Ovary (tissue), 3 donors: ENCODE measurements around the gene PLXNB1.

Experiments used
- EP300 ChIP-seq: sonication (generic); formaldehyde crosslinking; IDR thresholded peaks from one replicate; pipeline ENCODE4 v1.6.1; 2017; ENCODE audit warnings: antibody characterized with exemption
- POLR2A ChIP-seq: fragments of 450-650 bp; IDR thresholded peaks from one replicate; pipeline ENCODE4 v1.6.1; 2017; ENCODE audit warnings: antibody characterized with exemption, mild to moderate bottlenecking, moderate library complexity
- TF ChIP-seq, protein P1 (sequence below), 3 donors: fragments of 450-650 bp in 2 of 3; fragments of 200-600 bp in 1 of 3; IDR thresholded peaks; one replicate each; pipeline versions ENCODE4 v1.5.1 to v1.8.0; 2016 to 2022; ENCODE audit warnings: antibody characterized with exemption in 3 of 3, mild to moderate bottlenecking in 1 of 3
- donor health status: DM: no; HTN: no; CAD: no.

- TF ChIP-seq, protein P1, sequence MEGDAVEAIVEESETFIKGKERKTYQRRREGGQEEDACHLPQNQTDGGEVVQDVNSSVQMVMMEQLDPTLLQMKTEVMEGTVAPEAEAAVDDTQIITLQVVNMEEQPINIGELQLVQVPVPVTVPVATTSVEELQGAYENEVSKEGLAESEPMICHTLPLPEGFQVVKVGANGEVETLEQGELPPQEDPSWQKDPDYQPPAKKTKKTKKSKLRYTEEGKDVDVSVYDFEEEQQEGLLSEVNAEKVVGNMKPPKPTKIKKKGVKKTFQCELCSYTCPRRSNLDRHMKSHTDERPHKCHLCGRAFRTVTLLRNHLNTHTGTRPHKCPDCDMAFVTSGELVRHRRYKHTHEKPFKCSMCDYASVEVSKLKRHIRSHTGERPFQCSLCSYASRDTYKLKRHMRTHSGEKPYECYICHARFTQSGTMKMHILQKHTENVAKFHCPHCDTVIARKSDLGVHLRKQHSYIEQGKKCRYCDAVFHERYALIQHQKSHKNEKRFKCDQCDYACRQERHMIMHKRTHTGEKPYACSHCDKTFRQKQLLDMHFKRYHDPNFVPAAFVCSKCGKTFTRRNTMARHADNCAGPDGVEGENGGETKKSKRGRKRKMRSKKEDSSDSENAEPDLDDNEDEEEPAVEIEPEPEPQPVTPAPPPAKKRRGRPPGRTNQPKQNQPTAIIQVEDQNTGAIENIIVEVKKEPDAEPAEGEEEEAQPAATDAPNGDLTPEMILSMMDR (IDR thresholded peaks at IDR 0.05): no peak
- TF ChIP-seq EP300 (no peak), POLR2A (no peak)
Observed at GRCh38 chr3:48408823-48409281, 21.0 kb downstream of the PLXNB1 start.
